HG03139 (cell line): ENCODE measurements around the gene ADARB1.
"Not testable (repeated sequence)": the region's sequence is repeated elsewhere in the genome, so short reads cannot be mapped to it uniquely, and the experiment has no call there.

Experiments used
- ATAC-seq: cut with Tn5 transposase; IDR thresholded peaks from one replicate; pipeline ENCODE4 v1.9.1; 2021; ENCODE audit not compliant: unreplicated experiment

Gene ADARB1

GRCh38 chr21:45131537-45131999 is 57.2 kb downstream of the ADARB1 start:
- ATAC-seq, result no peak

GRCh38 chr21:45132841-45133573 is 58.6 kb downstream of the ADARB1 start:
- ATAC-seq, result no peak

DNA sequence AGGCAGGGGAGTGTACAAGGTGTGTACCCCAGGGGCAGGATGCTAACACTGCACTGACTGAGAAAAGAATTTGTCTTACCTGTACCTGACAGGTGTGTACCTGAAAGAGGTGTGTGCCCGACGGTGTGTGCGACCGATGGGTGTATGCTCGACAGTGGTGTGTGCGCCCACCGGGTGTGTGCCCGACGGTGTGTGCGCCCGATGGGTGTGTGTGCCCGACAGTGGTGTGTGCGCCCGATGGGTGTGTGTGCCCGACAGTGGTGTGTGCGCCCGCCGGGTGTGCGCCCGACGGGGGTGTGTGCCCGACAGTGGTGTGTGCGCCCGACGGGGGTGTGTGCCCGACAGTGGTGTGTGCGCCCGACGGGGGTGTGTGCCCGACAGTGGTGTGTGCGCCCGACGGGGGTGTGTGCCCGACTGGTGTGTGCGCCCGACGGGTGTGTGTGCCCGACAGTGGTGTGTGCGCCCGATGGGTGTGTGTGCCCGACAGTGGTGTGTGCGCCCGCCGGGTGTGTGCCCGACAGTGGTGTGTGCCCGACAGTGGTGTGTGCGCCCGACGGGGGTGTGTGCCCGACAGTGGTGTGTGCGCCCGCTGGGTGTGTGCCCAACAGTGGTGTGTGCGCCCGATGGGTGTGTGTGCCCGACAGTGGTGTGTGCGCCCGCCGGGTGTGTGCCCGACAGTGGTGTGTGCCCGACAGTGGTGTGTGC is 59.3 kb downstream of the ADARB1 start:
- ATAC-seq, result not testable (repeated sequence)

DNA sequence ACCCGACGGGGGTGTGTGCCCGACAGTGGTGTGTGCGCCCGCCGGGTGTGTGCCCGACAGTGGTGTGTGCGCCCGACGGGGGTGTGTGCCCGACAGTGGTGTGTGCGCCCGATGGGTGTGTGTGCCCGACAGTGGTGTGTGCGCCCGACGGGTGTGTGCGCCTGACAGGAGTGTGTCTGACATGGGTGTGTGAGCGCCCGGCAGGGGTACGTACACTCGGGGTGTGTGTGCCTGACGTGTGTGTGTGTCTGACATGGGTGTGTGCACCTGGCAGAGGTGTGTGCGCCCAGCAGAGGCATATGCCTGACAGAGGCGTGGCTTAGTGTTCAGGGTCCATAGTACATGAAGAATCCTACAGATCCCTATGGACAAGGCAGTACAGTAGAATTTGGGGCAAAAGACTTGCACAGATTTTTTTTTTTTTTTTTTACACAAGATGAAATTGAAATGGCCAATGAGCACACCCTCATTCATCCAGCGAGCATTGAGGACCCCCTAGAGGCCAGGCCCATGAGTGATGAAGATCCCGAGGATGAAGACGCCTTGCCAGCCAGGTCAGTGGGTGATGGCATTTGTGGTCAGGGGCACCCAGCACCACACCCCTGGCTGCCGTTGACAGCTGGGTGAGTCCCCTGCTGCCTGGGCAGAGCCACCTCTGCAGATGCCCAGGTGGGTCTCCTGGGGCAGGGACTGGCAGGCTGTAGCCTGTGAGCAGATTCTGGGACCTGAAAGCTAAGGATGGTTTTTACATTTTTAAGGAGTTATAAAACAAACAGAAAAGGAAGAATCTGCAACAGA is 60.1 kb downstream of the ADARB1 start:
- no peak for ATAC-seq

GRCh38 chr21:45135122-45135521 is 60.7 kb downstream of the ADARB1 start:
- ATAC-seq, result no peak

DNA sequence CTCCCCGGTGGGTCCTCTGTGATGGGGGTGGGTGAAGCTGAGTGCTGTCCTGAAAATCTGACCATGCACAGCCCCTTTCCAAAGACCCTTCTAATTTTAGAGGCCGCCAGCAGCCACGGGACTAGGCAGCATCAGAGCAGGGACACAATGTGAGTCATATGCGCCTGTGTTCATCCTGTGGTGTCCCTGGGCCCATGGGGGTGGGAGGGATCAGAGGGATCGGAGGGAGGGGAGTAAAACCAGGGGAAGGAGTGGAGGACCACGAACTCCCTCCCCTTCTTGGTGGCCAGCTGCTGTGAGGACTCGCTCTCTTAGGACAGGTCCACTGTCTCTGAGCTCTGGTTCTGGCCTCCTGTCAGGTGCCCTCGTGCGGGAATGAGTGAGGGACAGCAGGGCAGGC is 61.5 kb downstream of the ADARB1 start:
- no peak for ATAC-seq

DNA sequence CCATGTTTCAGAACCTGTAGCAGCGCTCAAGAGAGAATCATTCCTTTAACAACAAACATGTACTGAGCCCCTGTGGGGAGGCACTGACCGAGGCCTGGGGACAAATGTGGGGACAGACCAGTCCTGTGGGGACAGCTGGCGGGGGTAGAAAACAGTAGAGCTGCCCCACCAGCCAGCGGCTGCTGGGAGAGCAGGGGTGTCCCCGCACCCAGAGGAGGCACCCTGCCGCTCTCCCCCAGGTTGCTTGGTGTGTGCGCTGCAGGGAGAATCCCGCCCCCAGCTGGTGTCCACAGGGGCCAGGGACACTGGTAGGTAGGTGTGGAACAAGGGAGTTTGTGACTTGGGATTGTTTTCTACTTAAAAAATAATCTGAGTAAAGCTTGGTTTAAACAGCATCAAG is 62.1 kb downstream of the ADARB1 start:
- ATAC-seq, result no peak

DNA sequence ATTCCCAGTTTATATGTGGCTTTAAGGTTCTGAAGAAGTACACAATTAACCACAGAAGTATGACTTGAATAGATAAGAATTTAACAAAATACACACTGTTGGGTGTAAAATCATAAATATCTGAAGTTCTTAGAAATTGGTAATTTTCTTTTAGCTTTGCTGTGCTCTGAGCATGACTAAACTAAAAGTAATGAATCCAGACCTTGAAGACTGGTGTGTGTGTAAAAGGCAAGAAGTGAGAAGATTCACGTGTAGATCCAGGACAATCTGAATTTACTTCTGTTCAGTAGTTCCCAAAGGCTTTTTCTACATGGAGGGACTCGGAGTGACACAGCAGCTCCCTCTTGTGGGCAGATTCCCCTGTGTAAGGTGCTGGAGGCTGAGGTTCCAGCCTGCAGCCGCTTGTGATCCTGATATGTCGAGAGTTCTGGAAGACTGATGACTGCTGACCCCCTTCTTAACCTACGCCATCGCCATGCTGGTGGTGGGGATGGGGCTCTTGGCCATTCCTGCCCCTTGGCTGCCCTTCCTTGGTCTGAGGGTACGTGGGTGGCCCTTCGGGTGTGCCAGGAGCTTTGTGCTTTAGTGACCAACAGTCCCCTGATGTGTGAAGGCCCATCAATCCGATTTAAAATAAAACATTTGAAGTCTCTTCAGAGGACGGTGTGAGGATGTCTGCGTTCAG is 62.7 kb downstream of the ADARB1 start:
- no peak for ATAC-seq

DNA sequence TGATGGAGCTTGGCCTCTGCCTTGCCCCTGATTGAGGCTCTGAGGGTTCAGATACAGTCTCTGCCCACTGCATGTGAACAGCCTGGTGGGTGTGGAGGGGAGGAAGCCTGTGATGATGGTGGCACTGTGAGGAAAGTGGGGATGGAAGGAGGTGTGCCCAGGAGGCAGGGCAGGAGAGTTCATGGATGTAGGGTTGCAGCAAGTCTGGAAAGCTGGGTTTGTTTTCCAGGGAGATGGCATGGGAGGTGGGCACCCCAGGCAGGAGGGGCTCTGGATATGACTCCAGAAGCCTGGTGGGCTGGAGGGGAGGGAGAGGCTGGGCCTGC is 63.2 kb downstream of the ADARB1 start:
- ATAC-seq, result no peak

DNA sequence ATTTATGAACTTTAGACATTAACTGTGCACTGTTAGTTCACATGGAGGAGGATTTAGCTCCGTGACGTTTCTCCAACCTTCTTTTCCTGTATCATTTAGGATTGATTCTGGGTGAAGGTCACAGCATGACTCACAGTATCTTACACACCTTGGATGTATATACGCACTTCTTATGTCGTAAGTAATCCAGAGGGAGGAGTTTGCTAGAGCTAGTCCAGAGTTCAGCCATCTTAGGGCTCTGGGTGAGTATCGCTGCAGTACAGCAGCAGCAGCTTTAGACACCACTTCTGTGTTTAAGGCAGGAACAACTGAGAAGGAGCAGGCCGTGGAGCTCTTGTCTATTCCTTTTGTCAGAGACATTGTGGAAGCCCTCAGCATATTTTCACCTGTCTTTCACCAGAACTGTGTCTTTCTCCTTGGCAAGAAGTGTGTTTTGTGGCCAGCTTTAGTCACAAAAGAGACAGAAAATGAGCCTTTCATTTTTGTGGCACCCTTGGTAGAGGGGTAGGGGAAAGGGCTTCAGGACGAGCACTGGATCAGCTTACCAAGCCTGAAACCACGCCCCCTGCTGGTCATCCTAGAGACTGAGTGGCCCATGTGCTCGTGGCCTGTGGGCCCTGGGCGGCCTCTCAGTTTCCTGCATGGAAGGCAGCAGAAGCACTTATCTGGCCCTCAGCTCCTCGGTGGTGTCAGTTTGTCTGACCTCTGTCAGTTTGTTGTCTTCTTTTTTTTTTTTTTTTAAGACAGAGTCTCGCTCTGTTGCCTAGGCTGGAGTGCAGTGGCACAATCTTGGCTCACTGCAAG is 64.0 kb downstream of the ADARB1 start:
- no peak for ATAC-seq

DNA sequence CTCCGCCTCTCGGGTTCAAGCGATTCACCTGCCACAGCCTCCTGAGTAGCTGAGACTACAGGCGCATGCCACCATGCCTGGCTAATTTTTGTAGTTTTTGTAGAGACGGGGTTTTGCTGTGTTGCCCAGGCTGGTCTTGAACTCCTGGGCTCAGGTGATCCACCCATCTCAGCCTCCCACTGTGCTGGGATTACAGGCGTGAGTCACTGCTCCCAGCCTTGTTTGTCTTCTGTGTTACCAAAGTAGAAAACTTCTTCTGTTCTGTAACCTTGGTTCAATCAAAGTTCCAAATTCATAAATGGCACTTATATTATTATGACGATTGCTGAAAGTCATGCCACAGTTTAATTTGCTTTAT is 64.6 kb downstream of the ADARB1 start:
- ATAC-seq, result not testable (repeated sequence)

DNA sequence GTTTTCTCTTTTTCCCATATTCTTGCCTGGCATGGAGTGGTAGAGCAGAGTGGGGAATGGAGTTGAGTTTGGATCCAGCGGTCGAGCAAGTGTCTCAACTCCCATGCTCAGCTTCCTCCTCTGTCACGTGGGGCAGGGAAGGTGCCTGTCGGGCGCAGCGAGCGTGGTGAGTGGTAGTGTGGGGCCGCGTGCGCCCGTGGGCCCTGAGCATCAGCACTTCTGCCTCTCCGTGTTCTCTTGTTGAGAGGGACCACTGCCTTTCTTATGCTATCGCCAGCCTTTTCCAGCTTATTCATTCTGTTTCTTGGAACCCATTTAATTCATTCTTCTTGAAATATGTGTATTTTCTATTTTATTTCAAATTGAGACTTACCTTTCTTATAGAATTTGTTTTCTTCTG is 65.1 kb downstream of the ADARB1 start:
- no peak for ATAC-seq

GRCh38 chr21:45140346-45140940 is 66.1 kb downstream of the ADARB1 start:
- no peak for ATAC-seq

DNA sequence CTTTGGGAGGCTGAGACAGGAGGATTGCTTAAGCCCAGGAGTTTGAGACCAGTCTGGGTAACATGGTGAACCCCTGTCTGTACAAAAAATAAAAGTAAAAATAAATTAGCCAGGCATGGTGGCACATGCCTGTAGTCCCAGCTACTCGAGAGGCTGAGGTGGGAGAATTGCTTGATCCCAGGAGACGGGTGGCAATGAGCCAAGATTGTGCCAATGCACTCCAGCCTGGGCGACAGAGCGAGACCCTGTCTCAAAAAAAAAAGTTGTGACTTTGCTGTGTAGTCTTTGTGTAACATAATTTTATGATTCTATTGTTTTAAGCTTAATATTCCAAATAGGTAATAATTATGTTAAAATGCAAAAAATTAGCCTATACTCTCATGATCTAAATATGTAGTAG is 66.6 kb downstream of the ADARB1 start:
- ATAC-seq, result not testable (repeated sequence)

DNA sequence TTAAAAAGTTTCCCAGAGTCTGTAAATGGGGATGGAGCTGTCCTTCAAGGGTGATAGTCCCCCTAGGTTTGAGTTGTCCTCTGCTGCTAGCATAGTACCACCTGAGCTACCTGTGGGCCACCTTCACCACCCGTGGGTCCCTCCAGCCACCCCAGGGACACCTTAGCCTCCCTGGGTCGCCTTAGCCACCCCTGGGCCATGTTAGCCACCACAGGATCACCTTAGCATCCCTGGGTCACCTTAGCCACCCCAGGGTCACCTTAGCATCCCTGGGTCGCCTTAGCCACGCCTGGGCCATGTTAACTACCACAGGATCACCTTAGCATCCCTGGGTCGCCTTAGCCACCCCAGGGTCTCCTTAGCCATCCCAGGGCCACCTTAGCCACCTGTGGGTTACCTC is 67.1 kb downstream of the ADARB1 start:
- ATAC-seq, result no peak

- no peak for ATAC-seq
These were observed 68.3 kb downstream of the ADARB1 start for GRCh38 chr21:45142469-45143308.

DNA sequence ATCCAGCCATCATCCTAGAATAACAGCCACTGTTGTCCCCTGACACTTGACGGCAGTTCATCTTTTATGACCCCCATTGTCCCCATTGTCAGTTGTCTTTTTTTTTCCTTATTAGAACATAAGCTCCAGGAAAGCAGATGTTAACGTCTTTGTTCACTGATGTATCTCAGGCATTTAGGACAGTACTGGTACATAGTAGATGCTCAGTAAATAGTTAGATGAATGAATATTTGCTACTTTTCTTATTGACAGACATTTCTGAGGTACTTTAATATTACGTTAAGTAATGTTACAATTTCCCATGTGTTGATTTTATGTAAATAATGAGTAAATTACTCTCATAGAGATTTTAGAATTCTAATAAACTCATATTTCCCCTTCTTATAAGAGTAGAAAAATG is 69.5 kb downstream of the ADARB1 start:
- no peak for ATAC-seq

GRCh38 chr21:45145146-45145545 is 70.8 kb downstream of the ADARB1 start:
- no peak for ATAC-seq

DNA sequence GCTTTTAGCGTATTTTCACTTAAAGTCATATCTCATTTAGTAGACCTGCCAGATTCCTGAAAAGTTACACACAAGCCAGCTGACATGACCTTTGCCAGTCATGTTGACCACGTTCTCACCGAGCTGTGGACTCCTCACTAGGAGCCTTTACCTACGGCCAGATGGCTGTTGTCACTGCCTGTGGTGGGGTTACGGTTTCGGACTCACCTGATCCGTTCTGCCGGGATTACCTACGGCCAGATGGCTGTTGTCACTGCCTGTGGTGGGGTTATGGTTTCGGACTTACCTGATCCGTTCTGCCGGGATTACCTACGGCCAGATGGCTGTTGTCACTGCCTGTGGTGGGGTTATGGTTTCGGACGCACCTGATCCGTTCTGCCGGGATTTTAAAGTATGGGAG is 71.5 kb downstream of the ADARB1 start:
- not testable (repeated sequence) for ATAC-seq
